ENCODE results near the gene CMTR2.

- TF ChIP-seq CTCF (IDR thresholded peaks at IDR 0.05; ENCODE audit: insufficient read depth, low read length) (no peak), GABPA (IDR thresholded peaks at IDR 0.05; ENCODE audit: low read depth) (no peak), POLR2AphosphoS5 (IDR thresholded peaks at IDR 0.05; ENCODE audit: low read depth) (no peak), REST (IDR thresholded peaks at IDR 0.05; ENCODE audit: insufficient replicate concordance, low read depth) (no peak)
Observed at GRCh38 chr16:71260995-71261394, 28.2 kb downstream of the CMTR2 start.
